Measurements from ENCODE around the gene CIB4.

DNA sequence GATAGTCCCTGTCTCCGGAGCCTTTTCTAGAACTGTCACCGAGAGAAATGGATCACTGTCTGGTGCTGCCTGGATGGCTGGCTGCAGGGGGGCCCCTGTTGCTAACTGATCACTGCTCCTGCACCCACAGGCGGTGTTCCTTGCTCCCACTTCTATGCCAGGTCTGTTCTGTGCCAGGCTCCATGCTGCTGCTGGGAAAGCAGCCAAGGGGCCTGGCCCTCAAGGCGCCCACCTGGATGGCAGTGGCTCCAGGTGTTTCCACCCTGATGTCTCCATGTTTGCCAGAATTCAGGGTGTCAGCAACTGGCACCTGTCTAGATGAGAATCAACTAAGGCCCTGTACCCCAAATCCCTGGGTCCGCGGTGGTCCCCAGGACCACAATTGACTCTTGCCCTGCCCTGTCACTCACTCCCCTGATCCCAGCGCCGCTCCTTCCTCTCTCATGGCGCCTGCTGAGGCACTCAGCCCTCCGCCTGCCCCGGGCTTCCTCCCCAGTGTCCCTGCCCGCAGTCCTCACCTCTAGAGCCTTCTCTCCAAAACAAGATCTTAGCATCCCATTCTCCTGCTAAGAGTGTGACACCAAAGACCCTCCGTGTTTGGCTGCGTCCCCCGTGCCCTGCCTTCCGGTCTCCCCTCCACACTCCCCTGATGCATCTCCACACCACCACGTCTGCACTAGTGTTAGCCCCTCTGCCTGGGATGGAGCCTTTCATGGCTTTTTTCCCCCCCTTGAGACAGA, 90.7 kb downstream of the CIB4 start:
- no peak for TF ChIP-seq CTCF (conservative IDR thresholded peaks at IDR 0.05)
- no peak for TF ChIP-seq EZH2 (IDR thresholded peaks at IDR 0.05; ENCODE audit: low read depth)

Data from PC-9 (cell line).